Calu3 (cell line): ENCODE measurements around the gene MS4A10. TPM values are rescaled to one million over a fixed set of nuclear protein-coding genes. Genes with fewer than 3 reads are reported as not detected.

Experiments used
- BruUV-seq: library from RNA; stranded (reverse); fragments of 400-500 nt; replicated peaks from 2 replicates; lab custom pipeline; 2021; lab: Mats Ljungman, UMichigan
- CTCF ChIA-PET: fragments of 300-600 bp; sonication (Branson Sonifier 250); formaldehyde crosslinking; loops from one replicate; lab custom pipeline; 2022; ENCODE audit warnings: antibody characterized with exemption; lab: Charles Lee
- DNase-seq: peaks from one replicate; pipeline ENCODE4 v3.0.0; 2022
- H3K27ac Mint-ChIP-seq: one replicate; pipeline ENCODE4 v1.8.0; 2022; ENCODE audit warnings: mixed read lengths; ENCODE audit not compliant: unreplicated experiment
- H3K27me3 Mint-ChIP-seq: one replicate; pipeline ENCODE4 v1.8.0; 2022; ENCODE audit warnings: mixed read lengths; ENCODE audit not compliant: unreplicated experiment
- H3K36me3 Mint-ChIP-seq: one replicate; pipeline ENCODE4 v1.8.0; 2022; ENCODE audit warnings: mild to moderate bottlenecking, moderate library complexity, mixed read lengths; ENCODE audit not compliant: insufficient read depth, unreplicated experiment
- H3K4me1 Mint-ChIP-seq: one replicate; pipeline ENCODE4 v1.8.0; 2022; ENCODE audit warnings: mild to moderate bottlenecking, low read depth, mixed read lengths; ENCODE audit not compliant: unreplicated experiment
- H3K4me3 Mint-ChIP-seq: one replicate; pipeline ENCODE4 v1.8.0; 2022; ENCODE audit warnings: mild to moderate bottlenecking, low read depth, moderate library complexity, mixed read lengths; ENCODE audit not compliant: unreplicated experiment
- H3K9me3 Mint-ChIP-seq: one replicate; pipeline ENCODE4 v1.8.0; 2022; ENCODE audit warnings: low read depth, mixed read lengths; ENCODE audit not compliant: unreplicated experiment
- CTCF ChIP-seq: fragments of 200-600 bp; IDR thresholded peaks from one replicate; pipeline ENCODE4 v1.8.0; 2022; ENCODE audit warnings: antibody characterized with exemption; ENCODE audit not compliant: unreplicated experiment
- intact Hi-C: fragments of 100-400 bp; cut with micrococcal nuclease; formaldehyde crosslinking; loops from one replicate; pipeline ENCODE4 v1.10.0; 2022; ENCODE audit not compliant: unreplicated experiment
- total RNA-seq: library from RNA; stranded (reverse); gene quantifications from 2 replicates; pipeline ENCODE4 v1.2.3, GENCODE V29; 2022

MS4A10 gene
- total RNA-seq, 1 experiment from 2014 or later = not detected

GRCh38 chr11:60748821-60749220 lies 36.3 kb upstream of the MS4A10 start:
- no peak for DNase-seq
- no peak for TF ChIP-seq CTCF
- no TSS peak for BruUV-seq
- H3K27me3 Mint-ChIP-seq = peaks cover 30% of the 10 kb centered on the region
- H3K4me3 Mint-ChIP-seq = no peak overlapping the region
- peaks cover 3% of the 10 kb centered on the region for H3K9me3 Mint-ChIP-seq
- no peaks in the 10 kb centered on the region for H3K4me1 Mint-ChIP-seq
- H3K36me3 Mint-ChIP-seq = no peaks in the 10 kb centered on the region
- CTCF ChIA-PET = no interaction called here
- no peak overlapping the region for H3K27ac Mint-ChIP-seq
- intact Hi-C loops = no loop called here

- DNase-seq = no peak
- Mint-ChIP-seq H3K4me1 (no peaks in the 10 kb centered on the region), H3K27me3 (peaks cover 23% of the 10 kb centered on the region), H3K9me3 (peaks cover 3% of the 10 kb centered on the region), H3K27ac (no peak overlapping the region), H3K4me3 (no peak overlapping the region), H3K36me3 (no peaks in the 10 kb centered on the region)
- no TSS peak for BruUV-seq
- CTCF ChIA-PET = no interaction called here
- intact Hi-C loops = no loop called here
- TF ChIP-seq CTCF = no peak
These were observed 34.2 kb upstream of the MS4A10 start for GRCh38 chr11:60750911-60751310.

- intact Hi-C loops = no loop called here
- Mint-ChIP-seq H3K27me3 (peaks cover 41% of the 10 kb centered on the region), H3K4me3 (no peak overlapping the region), H3K27ac (no peak overlapping the region), H3K36me3 (no peaks in the 10 kb centered on the region), H3K9me3 (no peaks in the 10 kb centered on the region), H3K4me1 (no peaks in the 10 kb centered on the region)
- BruUV-seq = no TSS peak
- no peak for DNase-seq
- CTCF ChIA-PET = interaction anchor here (0.7 to 1.2 kb wide), 2 partner anchors 22 to 240 kb away, joined by 3 read pairs; no protein-coding TSS in a partner anchor
- no peak for TF ChIP-seq CTCF
These were observed 31.8 kb upstream of the MS4A10 start for GRCh38 chr11:60753309-60753708.

GRCh38 chr11:60754887-60755286 lies 30.2 kb upstream of the MS4A10 start:
- intact Hi-C loops = no loop called here
- H3K27me3 Mint-ChIP-seq = peaks cover 57% of the 10 kb centered on the region

More at GRCh38 chr11:60754887-60755286, 30.2 kb upstream of the MS4A10 start:
- CTCF ChIA-PET = interaction anchor here (0.7 kb wide), 1 partner anchor 12 kb away, joined by 5 read pairs; no protein-coding TSS in a partner anchor
- H3K36me3 Mint-ChIP-seq = no peaks in the 10 kb centered on the region
- H3K4me3 Mint-ChIP-seq = no peak overlapping the region
- no peak overlapping the region for H3K27ac Mint-ChIP-seq
- H3K9me3 Mint-ChIP-seq = no peaks in the 10 kb centered on the region
- BruUV-seq = no TSS peak
- no peak for TF ChIP-seq CTCF
- no peaks in the 10 kb centered on the region for H3K4me1 Mint-ChIP-seq
- no peak for DNase-seq
